Thyroid gland (tissue), 4 donors: Measurements from ENCODE around the gene MKNK1. TPM values are rescaled to one million over a fixed set of nuclear protein-coding genes. Genes with fewer than 3 reads are reported as not detected.
A peak's percentile ranks its signal among the peaks of the same experiment; 100 is the strongest.

Experiments
- DNase-seq, 2 donors: peaks; one replicate each; pipeline ENCODE4 v3.0.0-alpha.2; 2019
- H3K27ac ChIP-seq, 3 donors: fragments of 200-600 bp; sonication (generic); 1 replicate in 2 of 3; 2 replicates in 1 of 3; pipeline ENCODE4 v1.5.1; 2016 to 2019; ENCODE audit warnings: mild to moderate bottlenecking in 1 of 3, moderate library complexity in 1 of 3
- H3K27me3 ChIP-seq: fragments of 200-600 bp; sonication (generic); one replicate; pipeline ENCODE4 v1.5.1; 2019
- H3K36me3 ChIP-seq, 2 donors: fragments of 200-600 bp; sonication (generic); one replicate each; pipeline ENCODE4 v1.5.1; 2016 to 2019
- H3K4me1 ChIP-seq, 2 donors: fragments of 200-600 bp; sonication (generic); one replicate each; pipeline ENCODE4 v1.5.1; 2017 to 2019
- H3K4me3 ChIP-seq, 3 donors: fragments of 200-600 bp; sonication (generic); replicated peaks in 1 of 3; 1 replicate in 2 of 3; 2 replicates in 1 of 3; pipeline ENCODE4 v1.5.1; 2016; ENCODE audit warnings: mild to moderate bottlenecking in 1 of 3
- H3K9me3 ChIP-seq: fragments of 200-600 bp; sonication (generic); one replicate; pipeline ENCODE4 v1.5.1; 2017
- POLR2A ChIP-seq, 2 donors: fragments of 450-650 bp; IDR thresholded peaks; one replicate each; pipeline ENCODE4 v1.6.1; 2017; ENCODE audit warnings: antibody characterized with exemption in 2 of 2, mild to moderate bottlenecking in 2 of 2, moderate library complexity in 1 of 2
- WGBS, 2 donors: methylation state at CpG; one replicate each; pipeline ENCODE4 v1.1.5; 2017; 5-methylcytosine and 5-hydroxymethylcytosine counted together
- intact Hi-C: fragments of 100-400 bp; cut with DNase I; formaldehyde crosslinking; loops from one replicate; pipeline ENCODE4 v1.15.1; 2023
- total RNA-seq, 4 donors: library from RNA; depleted of rRNA; stranded (reverse); fragments of >200 nt; gene quantifications; one replicate each; pipeline ENCODE4 v1.2.3, GENCODE V29; 2016
- TF ChIP-seq, protein P1 (sequence below), 6 experiments: fragments of 200-600 bp in 3 of 6; fragments of 450-650 bp in 3 of 6; sonication (generic) in 3 of 6; IDR thresholded peaks; one replicate each; pipeline ENCODE4 v1.5.1; 2016 to 2019; ENCODE audit warnings: antibody characterized with exemption in 6 of 6, mild to moderate bottlenecking in 2 of 6, inconsistent platforms in 1 of 6, moderate library complexity in 1 of 6

The MKNK1 gene
- total RNA-seq, 4 donors from 2014 or later: 20.8 to 29.6 (median 23.4) TPM

DNA sequence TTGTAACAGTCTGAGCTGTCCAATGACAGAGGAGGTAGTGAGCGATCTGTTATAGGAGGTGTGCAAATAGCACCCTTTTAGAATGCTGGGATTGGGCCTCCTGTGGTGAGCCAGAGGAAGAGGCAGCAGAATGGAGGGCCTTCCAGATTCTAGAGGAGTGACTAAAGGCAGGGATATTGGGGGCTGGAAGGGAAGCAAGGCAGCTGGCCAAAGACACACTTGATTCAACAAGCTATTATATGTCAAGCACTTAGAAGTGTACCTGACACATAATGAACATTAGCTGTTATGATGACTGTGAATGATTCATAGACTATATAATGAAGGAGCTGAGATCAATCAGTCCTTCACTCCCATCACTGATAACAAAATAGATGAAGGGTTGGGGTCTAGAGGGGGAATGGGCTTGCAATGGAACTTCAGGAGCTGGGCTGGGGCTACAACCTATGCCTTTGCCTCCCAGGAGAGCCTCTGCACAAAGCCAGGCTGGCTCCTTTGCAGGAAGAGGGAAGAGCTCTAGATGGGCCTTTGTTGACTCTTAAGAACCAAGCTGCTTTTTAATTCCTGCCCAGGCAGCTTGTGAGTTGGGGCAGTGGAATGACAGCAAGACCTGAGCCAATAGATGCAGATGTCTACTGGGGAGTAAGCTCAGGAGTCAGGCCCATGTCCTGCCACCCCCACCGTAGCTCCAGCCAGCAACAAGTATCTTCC is 2.3 kb upstream of the MKNK1 start:
- H3K27me3 ChIP-seq: no peaks in the 10 kb centered on the region
- intact Hi-C loops: no loop called here
- 90 to 100% methylated on average over 2 of the region's 2 CpGs for WGBS, 2 donors
- TF ChIP-seq POLR2A (IDR thresholded peaks at IDR 0.05): no peak
- TF ChIP-seq, protein P1, sequence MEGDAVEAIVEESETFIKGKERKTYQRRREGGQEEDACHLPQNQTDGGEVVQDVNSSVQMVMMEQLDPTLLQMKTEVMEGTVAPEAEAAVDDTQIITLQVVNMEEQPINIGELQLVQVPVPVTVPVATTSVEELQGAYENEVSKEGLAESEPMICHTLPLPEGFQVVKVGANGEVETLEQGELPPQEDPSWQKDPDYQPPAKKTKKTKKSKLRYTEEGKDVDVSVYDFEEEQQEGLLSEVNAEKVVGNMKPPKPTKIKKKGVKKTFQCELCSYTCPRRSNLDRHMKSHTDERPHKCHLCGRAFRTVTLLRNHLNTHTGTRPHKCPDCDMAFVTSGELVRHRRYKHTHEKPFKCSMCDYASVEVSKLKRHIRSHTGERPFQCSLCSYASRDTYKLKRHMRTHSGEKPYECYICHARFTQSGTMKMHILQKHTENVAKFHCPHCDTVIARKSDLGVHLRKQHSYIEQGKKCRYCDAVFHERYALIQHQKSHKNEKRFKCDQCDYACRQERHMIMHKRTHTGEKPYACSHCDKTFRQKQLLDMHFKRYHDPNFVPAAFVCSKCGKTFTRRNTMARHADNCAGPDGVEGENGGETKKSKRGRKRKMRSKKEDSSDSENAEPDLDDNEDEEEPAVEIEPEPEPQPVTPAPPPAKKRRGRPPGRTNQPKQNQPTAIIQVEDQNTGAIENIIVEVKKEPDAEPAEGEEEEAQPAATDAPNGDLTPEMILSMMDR (IDR thresholded peaks at IDR 0.05): no peak
- no peaks in the 10 kb centered on the region for H3K9me3 ChIP-seq
- peaks cover 9 to 14% of the 10 kb centered on the region in 2 donors for H3K4me1 ChIP-seq
- DNase-seq: peak in 1 of 2 donors; percentile 19
- H3K4me3 ChIP-seq: no peak overlapping the region
- no peak overlapping the region for H3K27ac ChIP-seq
- peaks cover 0 to 10% of the 10 kb centered on the region in 2 donors for H3K36me3 ChIP-seq

DNA sequence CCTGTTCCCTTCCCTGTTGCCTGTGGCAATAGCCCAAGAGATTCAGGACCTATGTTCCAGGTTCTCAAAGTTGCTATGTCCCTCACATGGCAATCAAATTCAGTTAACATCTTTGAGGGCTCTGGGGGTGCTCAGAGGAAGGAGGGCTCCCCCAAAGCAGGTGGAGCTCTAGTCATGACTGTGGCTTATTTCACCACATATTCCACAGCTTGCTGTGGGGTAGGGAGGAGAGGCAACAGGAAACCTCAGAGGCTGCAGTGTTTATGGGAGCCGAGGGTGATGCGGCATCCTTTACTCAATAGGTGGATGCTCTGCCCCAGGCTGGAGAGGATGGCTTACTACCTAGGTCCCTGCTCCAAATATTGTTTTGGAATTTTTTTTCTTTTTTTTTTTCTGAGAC is 1.2 kb upstream of the MKNK1 start:
- H3K4me1 ChIP-seq: peaks cover 9 to 14% of the 10 kb centered on the region in 2 donors
- intact Hi-C loops: no loop called here
- TF ChIP-seq, protein P1 (IDR thresholded peaks at IDR 0.05): no peak
- no peak for TF ChIP-seq POLR2A (IDR thresholded peaks at IDR 0.05)
- H3K27me3 ChIP-seq: no peaks in the 10 kb centered on the region
- H3K27ac ChIP-seq: no peak overlapping the region
- H3K36me3 ChIP-seq: peaks cover 0 to 10% of the 10 kb centered on the region in 2 donors
- no peak for DNase-seq
- 65 to 74% methylated on average over 2 of the region's 2 CpGs for WGBS, 2 donors
- no peak overlapping the region for H3K4me3 ChIP-seq
- no peaks in the 10 kb centered on the region for H3K9me3 ChIP-seq

DNA sequence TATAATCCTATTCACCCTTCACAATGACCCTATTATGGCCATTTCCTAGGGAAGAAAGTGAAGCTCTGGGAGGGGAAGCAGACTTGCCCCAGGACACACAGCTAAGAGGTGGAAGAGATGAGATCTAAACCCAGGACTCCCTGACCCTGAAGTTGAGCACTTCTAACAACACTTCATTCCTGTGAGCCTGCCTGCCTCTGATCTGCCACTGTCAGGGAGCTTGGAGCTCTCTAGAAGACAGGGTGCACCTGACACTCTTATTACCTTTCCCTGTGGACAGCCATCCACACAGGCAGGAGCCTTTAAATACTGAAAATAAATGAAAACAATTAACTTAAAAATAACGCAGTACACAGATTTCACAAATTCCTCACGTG is 599 bp downstream of the MKNK1 start:
- H3K4me1 ChIP-seq: peaks cover 9 to 14% of the 10 kb centered on the region in 2 donors
- TF ChIP-seq, protein P1 (IDR thresholded peaks at IDR 0.05): no peak
- no peak for TF ChIP-seq POLR2A (IDR thresholded peaks at IDR 0.05)
- DNase-seq: peak in 1 of 2 donors; percentile 11
- H3K27me3 ChIP-seq: no peaks in the 10 kb centered on the region
- intact Hi-C loops: loop anchor here (5.0 kb wide), 1 partner anchor 119 kb away; no protein-coding TSS in a partner anchor
- H3K9me3 ChIP-seq: no peaks in the 10 kb centered on the region
- whole genome bisulfite sequencing, 2 donors: 0 to 3% methylated on average over 2 of the region's 2 CpGs
- peak overlapping the region; percentile 54 to 87 (median 83) for H3K4me3 ChIP-seq
- no peaks in the 10 kb centered on the region for H3K36me3 ChIP-seq
- H3K27ac ChIP-seq: peak overlapping the region in 2 of 3 donors; percentile 66 to 76

DNA sequence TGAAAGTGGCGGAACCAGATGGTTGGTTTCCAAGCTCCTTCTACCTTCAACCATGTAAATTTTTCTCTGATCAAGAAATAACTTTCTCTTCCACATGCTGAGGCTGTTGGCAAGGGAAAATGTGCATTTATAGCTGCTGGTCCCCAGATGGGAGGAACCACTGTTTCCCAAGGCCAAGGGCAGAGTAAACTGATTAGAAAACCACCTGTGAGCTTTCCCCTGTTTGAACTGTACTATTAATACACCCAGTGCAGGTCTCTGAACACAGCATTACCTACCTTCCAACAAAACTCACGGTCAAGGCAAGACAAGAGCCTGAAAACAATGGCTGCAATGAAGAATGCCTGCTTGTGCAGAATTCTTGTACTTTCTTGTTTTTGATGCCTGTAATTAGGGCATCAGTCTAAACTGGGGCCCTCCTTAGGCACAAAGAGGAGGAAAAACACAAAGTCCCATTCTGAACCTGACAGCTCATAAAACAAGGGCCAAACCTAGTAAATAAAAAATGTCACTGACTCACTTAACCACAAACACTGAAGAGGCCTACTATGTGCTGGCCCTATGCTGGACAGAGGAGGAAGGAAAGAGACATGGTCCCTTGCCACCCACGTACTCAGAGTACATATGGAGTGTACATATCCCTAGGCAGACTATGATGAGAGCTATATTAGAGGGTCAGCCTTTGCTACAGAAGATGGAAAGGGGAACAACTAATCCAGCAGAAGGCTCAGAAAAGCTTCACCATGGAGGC is 2.6 kb downstream of the MKNK1 start:
- Histone ChIP-seq H3K27me3 (no peaks in the 10 kb centered on the region), H3K9me3 (no peaks in the 10 kb centered on the region), H3K4me1 (peaks cover 6 to 14% of the 10 kb centered on the region in 2 donors), H3K27ac (no peak overlapping the region), H3K4me3 (no peak overlapping the region), H3K36me3 (no peaks in the 10 kb centered on the region)
- intact Hi-C loops: loop anchor here (5.0 kb wide), 1 partner anchor 121 kb away; no protein-coding TSS in a partner anchor
- no peak for DNase-seq
- TF ChIP-seq, protein P1 (IDR thresholded peaks at IDR 0.05): no peak
- TF ChIP-seq POLR2A (IDR thresholded peaks at IDR 0.05): no peak
- WGBS, 2 donors: 92 to 99% methylated on average over 3 of the region's 3 CpGs
